T-helper 2 cell treated with Interferon-gamma antibody and Interleukin-4, amounts not matched to agents 5 μg/mL and 100 μg/mL, for 36 hours (primary cell): ENCODE measurements around the gene GNB1L.

ENCODE experiments used
- DNase-seq: peaks from one replicate; pipeline ENCODE4 v3.0.0; 2021; ENCODE audit warnings: low spot score
- H3K27ac Mint-ChIP-seq: one replicate; pipeline ENCODE4 v1.8.0; 2021; ENCODE audit warnings: mild to moderate bottlenecking, mixed read lengths
- H3K27me3 Mint-ChIP-seq: one replicate; pipeline ENCODE4 v1.8.0; 2021; ENCODE audit warnings: low read depth, mixed read lengths
- H3K36me3 Mint-ChIP-seq: one replicate; pipeline ENCODE4 v1.8.0; 2021; ENCODE audit warnings: low read depth, mixed read lengths
- H3K4me1 Mint-ChIP-seq: one replicate; pipeline ENCODE4 v1.8.0; 2021; ENCODE audit warnings: low read depth, mixed read lengths
- H3K4me3 Mint-ChIP-seq: one replicate; pipeline ENCODE4 v1.8.0; 2022; ENCODE audit warnings: mild to moderate bottlenecking, moderate library complexity, mixed read lengths
- H3K9me3 Mint-ChIP-seq: one replicate; pipeline ENCODE4 v1.8.0; 2021; ENCODE audit warnings: mixed read lengths

The GNB1L gene, protein sequence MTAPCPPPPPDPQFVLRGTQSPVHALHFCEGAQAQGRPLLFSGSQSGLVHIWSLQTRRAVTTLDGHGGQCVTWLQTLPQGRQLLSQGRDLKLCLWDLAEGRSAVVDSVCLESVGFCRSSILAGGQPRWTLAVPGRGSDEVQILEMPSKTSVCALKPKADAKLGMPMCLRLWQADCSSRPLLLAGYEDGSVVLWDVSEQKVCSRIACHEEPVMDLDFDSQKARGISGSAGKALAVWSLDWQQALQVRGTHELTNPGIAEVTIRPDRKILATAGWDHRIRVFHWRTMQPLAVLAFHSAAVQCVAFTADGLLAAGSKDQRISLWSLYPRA

DNA sequence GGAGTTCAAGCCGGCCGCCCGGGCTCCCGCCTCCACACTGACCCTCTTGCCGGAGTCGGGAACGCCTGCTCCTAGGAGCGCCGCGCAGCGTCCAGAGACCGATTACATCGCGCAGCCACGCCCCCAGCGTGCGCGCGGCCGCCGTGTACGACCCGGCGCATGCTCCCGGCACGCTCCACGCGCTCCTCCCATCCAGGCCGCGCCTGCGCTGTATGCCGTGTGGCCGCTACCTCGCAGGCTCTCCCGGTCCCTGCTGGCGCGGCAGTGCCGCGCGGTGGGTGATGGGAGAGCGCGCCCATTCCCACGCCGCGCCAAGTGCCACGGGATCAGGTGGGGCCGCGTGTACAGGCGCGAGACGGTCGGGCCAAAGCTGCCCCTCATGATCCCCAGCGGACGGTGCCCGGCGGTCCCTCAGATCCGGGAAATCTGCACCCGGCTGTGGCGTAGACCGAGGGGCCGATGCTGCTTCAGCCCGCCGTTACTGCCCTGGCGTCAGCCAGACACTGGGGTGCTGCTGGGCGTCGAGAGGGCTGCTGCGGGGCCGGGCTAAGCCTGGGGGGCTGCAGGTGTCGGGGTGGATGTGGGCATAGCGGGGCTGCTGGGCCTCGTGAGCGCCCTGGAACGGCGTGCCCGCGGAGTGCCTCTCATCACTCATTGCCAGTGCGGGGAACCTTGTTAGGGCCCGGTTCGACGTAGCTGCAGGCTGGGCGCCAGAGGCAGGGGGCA, at the start of gene GNB1L, which contains the start of gene RTL10:
Gene GNB1L, minus strand, starts transcription at position 97 of the 726 bp plus-strand sequence. CDS start 33,519 bp downstream, outside the sequence.
Gene RTL10, minus strand, starts transcription at position 97 of the 726 bp plus-strand sequence. CDS start 2,613 bp downstream, outside the sequence.
- peak within 1 kb of the TSS; percentile 94 for H3K27ac Mint-ChIP-seq
- no peaks in the 10 kb centered on the region for H3K27me3 Mint-ChIP-seq
- no peaks in the 10 kb centered on the region for H3K9me3 Mint-ChIP-seq
- H3K4me3 Mint-ChIP-seq = peak within 1 kb of the TSS; percentile 97
- peaks cover 22% of the 10 kb centered on the region for H3K4me1 Mint-ChIP-seq
- DNase-seq = peak; percentile 98
- peaks cover 15% of the 10 kb centered on the region for H3K36me3 Mint-ChIP-seq

DNA sequence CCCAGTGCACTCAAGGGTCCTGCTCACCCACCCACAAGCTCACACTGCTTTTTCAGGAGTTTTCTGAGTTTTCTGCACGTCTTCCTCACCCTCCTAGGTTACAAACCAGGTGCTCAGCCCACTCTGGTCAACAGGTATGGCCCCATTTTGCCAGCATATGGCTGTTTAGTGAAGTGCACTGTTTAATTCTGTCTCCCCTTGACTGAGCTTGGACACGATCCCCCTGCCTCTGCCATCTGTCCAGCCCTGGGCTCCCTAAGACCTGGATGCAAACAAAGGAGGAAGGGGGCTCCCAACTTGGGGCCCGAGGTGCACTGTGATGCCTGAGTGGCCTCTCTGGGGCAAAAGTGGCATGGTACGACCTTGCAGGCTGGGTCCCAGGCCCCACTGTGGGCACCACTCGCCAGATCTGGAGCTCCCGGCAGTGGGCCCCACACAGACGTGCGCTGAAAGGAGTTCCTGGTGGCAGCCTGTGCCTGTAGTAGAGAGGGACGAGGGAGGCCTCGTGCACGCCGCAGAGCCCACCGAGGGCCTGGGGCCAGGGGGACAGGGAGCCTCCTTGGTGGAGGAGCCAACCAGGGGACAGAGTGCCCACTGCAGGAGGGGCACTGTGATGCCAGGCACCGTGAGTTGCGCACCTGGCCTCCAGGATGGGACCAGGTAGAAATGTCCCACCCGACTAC, 49.6 kb upstream of the GNB1L start:
- Mint-ChIP-seq H3K27ac (no peak overlapping the region), H3K36me3 (no peaks in the 10 kb centered on the region), H3K27me3 (no peaks in the 10 kb centered on the region), H3K4me1 (peaks cover 2% of the 10 kb centered on the region), H3K9me3 (no peaks in the 10 kb centered on the region), H3K4me3 (no peak overlapping the region)
- DNase-seq = no peak

GRCh38 chr22:19903513-19903912, 48.8 kb upstream of the GNB1L start:
- H3K4me1 Mint-ChIP-seq = peaks cover 2% of the 10 kb centered on the region
- no peaks in the 10 kb centered on the region for H3K27me3 Mint-ChIP-seq
- DNase-seq = no peak
- H3K4me3 Mint-ChIP-seq = no peak overlapping the region
- H3K9me3 Mint-ChIP-seq = no peaks in the 10 kb centered on the region
- H3K36me3 Mint-ChIP-seq = no peaks in the 10 kb centered on the region
- H3K27ac Mint-ChIP-seq = no peak overlapping the region

DNA sequence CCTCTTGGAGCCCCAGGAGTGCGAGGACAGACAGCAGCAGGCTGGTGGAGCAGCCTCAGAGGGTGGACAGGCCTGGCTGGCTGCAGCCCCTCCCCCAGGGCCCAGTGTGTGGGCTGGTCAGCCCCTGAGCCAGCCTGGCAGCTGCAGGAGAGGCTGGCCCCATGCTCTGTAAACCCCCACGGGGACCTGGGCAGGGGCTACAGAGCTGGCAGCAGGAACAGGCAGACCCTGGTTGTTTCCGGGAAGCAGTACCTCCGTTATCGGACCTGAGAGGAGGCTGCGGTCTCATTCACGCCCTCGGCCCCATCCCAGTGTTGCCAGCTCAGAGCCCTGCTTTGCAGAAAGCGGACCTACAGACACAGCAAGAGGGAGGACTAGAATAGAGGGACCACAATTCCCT, 48.4 kb upstream of the GNB1L start:
- DNase-seq = no peak
- H3K9me3 Mint-ChIP-seq = no peaks in the 10 kb centered on the region
- peaks cover 2% of the 10 kb centered on the region for H3K4me1 Mint-ChIP-seq
- H3K4me3 Mint-ChIP-seq = no peak overlapping the region
- no peak overlapping the region for H3K27ac Mint-ChIP-seq
- H3K27me3 Mint-ChIP-seq = no peaks in the 10 kb centered on the region
- no peaks in the 10 kb centered on the region for H3K36me3 Mint-ChIP-seq

DNA sequence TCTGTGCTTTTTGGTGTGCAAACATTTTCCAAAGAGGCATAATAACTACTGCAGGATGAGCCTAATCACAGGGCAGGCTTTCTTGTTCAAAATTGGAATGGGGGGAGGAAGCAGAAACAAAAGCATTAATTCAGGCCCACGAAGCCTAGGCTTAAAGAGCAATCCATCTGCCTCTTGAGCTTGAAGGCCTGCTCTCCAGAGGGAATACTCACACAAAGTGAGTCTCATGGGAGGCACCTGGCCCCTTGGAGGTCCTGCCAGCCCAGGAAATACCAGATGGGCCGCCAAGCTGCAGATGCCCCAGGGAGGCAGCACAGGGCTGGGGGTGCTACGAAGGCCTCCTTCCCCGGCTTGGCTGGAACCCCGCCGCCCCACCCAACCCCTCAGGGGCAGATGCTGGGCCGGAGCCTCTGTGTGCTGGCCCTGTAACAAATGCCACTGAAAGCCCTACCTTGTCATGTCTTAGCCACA, 47.6 kb upstream of the GNB1L start:
- H3K27ac Mint-ChIP-seq = no peak overlapping the region
- DNase-seq = no peak
- no peaks in the 10 kb centered on the region for H3K36me3 Mint-ChIP-seq
- H3K9me3 Mint-ChIP-seq = no peaks in the 10 kb centered on the region
- peaks cover 2% of the 10 kb centered on the region for H3K4me1 Mint-ChIP-seq
- H3K4me3 Mint-ChIP-seq = no peak overlapping the region
- H3K27me3 Mint-ChIP-seq = no peaks in the 10 kb centered on the region

DNA sequence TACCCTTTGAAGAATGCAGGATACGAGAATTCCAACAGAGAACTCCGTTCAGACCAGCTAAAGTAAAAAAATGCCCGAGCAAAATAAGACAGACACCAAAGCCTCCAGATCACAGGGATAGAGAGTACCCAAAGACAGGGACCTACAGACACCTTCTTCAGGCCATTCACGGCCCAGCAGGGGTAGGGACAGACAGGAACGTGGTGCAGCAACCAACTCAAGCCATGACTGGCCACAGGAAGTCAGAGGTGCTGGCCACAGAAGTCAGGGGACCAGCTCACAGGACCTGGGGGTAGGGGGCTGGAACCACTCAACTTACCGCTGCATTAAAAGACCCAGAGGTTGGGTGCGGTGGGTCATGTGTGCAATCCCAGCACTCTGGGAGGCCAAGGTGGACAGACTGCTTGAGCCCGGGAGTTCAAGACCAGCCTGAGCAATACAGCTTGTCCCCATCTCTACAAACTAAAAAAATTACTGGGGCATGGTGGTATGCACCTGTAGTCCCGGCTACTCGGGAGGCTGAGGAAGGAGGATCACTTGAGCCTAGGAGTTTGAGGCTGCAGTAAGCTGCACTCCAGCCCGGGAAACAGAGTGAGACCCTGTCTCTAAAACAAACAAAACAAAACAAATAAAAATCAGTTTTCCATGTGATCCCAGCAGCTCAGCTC, 47.0 kb upstream of the GNB1L start:
- H3K27me3 Mint-ChIP-seq = no peaks in the 10 kb centered on the region
- no peaks in the 10 kb centered on the region for H3K9me3 Mint-ChIP-seq
- H3K4me1 Mint-ChIP-seq = peaks cover 2% of the 10 kb centered on the region
- no peak for DNase-seq
- no peak overlapping the region for H3K27ac Mint-ChIP-seq
- H3K36me3 Mint-ChIP-seq = no peaks in the 10 kb centered on the region
- no peak overlapping the region for H3K4me3 Mint-ChIP-seq

- no peak for DNase-seq
- H3K27ac Mint-ChIP-seq = no peak overlapping the region
- no peaks in the 10 kb centered on the region for H3K36me3 Mint-ChIP-seq
- no peaks in the 10 kb centered on the region for H3K27me3 Mint-ChIP-seq
- no peak overlapping the region for H3K4me3 Mint-ChIP-seq
- no peaks in the 10 kb centered on the region for H3K4me1 Mint-ChIP-seq
- no peaks in the 10 kb centered on the region for H3K9me3 Mint-ChIP-seq
Measured at GRCh38 chr22:19900707-19901436, 46.2 kb upstream of the GNB1L start.

DNA sequence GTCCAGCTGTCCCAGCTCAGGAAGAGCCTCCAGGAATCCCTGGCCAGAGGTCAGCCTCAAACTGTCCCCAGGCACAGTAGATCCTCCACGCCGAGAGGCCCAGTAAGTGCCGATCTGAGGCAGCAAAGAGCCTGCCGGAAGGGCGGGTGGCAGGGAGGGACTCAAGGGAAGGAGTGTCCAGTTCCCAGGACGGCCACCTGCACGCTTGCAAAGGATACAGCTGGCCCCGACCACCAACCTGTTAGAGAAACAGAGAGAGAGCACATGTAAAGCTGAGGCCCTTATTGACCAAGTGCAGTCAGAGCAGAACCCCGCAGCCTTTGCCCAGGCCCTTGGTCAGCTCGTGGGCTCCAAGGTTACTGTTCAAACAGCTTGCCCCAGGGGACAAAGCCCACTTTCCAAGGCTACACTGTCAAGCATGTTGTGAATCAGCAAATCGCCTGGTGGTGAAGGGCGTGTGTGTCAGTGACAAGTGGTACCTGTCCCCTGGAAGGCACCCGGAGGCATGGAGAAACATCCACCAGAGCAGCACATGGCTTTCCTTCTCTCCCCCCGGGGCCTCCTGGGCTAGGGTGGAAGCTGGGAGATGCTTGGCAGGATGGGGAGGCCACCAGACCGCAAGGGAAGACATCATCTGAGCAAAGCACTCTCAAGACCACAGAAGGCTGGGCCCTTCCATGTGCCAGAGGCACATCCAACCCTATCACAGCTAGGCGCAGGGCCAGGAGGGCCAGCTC, 44.3 kb upstream of the GNB1L start:
- Mint-ChIP-seq H3K4me3 (no peak overlapping the region), H3K4me1 (peaks cover 1% of the 10 kb centered on the region), H3K27ac (no peak overlapping the region), H3K9me3 (no peaks in the 10 kb centered on the region), H3K27me3 (no peaks in the 10 kb centered on the region), H3K36me3 (no peaks in the 10 kb centered on the region)
- DNase-seq = no peak

DNA sequence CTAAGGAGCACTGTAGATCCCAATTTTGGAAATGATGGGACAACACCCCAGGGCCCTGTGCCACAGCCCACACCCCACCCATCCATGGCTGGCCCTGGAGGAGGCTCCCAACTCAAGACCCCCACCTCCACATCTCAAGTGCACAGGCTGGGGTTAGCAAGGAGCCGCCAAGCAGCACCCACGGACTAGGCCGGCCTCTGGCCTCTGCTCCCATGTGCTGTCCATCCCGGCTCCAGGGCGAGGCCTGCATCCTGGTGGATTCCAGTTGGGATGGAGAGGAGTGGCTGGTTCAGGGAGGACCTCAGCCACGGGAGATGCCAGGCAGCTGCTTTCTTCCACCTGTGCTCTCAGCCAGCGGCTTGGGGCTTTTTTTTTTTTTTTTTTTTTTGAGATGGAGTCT, 43.5 kb upstream of the GNB1L start:
- no peaks in the 10 kb centered on the region for H3K9me3 Mint-ChIP-seq
- DNase-seq = no peak
- H3K4me1 Mint-ChIP-seq = peaks cover 2% of the 10 kb centered on the region
- H3K4me3 Mint-ChIP-seq = no peak overlapping the region
- no peaks in the 10 kb centered on the region for H3K27me3 Mint-ChIP-seq
- no peak overlapping the region for H3K27ac Mint-ChIP-seq
- H3K36me3 Mint-ChIP-seq = no peaks in the 10 kb centered on the region

DNA sequence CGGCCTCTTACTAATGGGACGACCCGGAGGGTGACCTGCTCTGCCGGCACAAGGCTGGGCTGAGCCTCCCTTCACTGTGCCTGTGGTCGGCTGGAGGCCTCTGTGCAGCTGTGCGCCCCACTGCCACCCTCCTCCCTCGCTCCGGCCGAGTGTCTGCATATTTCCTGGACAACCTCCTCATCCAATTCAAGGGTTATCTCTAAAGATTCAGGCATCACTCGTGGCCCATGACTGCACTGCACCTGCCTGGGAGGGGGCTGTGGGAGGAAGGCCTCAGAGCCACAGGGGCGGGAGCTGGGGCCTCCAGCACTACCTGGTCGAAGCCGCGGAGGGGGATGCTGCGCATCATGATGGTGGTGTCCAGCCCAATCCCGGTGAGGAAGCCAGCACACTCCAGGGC, 43.1 kb upstream of the GNB1L start:
- Mint-ChIP-seq H3K4me3 (no peak overlapping the region), H3K9me3 (no peaks in the 10 kb centered on the region), H3K27me3 (no peaks in the 10 kb centered on the region), H3K36me3 (no peaks in the 10 kb centered on the region), H3K27ac (no peak overlapping the region), H3K4me1 (peaks cover 6% of the 10 kb centered on the region)
- no peak for DNase-seq

- peaks cover 14% of the 10 kb centered on the region for H3K4me1 Mint-ChIP-seq
- H3K27ac Mint-ChIP-seq = no peak overlapping the region
- H3K9me3 Mint-ChIP-seq = no peaks in the 10 kb centered on the region
- DNase-seq = no peak
- no peak overlapping the region for H3K4me3 Mint-ChIP-seq
- no peaks in the 10 kb centered on the region for H3K27me3 Mint-ChIP-seq
- H3K36me3 Mint-ChIP-seq = no peaks in the 10 kb centered on the region
Measured at GRCh38 chr22:19896665-19897355, 42.1 kb upstream of the GNB1L start.

DNA sequence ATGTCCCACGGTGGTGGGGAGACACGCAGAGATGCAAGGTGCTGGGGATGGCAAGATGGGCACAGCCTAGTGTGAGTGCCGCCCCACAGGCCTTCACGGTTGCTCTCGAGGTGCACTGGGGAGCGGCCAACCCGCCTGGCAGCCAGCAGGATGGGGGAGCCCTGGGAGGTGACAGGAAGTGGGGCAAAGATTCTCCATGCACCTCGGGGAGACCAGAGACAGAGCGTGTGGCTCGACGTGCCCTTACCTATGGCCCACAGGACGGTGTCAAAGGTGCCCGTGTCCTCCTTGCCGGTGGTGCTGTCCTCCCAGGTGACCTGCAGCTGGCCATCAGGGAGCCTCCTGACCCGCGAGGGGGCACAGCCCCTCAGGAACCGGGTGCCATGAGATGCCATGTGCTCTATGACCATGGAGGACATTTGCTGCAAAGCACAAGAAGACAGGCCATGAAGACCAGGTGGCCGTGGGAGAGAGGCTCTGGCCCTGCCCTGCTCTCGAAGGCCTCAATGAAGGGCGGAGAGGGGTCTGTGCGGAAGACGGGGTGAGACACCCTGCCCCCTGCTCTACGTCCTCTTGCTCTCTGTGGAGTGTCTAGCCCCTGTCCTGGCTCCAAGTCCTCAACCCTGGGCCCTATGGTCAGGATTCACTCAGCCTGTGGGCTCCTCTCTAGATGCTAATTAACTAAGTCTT, 40.6 kb upstream of the GNB1L start:
- no peak overlapping the region for H3K27ac Mint-ChIP-seq

More for the DNA sequence above, 40.6 kb upstream of the GNB1L start:
- DNase-seq = no peak
- peaks cover 26% of the 10 kb centered on the region for H3K4me1 Mint-ChIP-seq
- H3K27me3 Mint-ChIP-seq = no peaks in the 10 kb centered on the region
- no peak overlapping the region for H3K4me3 Mint-ChIP-seq
- H3K9me3 Mint-ChIP-seq = no peaks in the 10 kb centered on the region
- H3K36me3 Mint-ChIP-seq = no peaks in the 10 kb centered on the region
